HepG2 (cell line): ENCODE data around the gene RNF213. TPM values are rescaled to one million over a fixed set of nuclear protein-coding genes. Genes with fewer than 3 reads are reported as not detected.

ENCODE experiments used
- KDM4B ChIP-seq: sonication (generic); formaldehyde crosslinking; IDR thresholded peaks from 2 replicates; pipeline ENCODE4 v1.4.0; 2020; ENCODE audit warnings: missing genetic modification reagents
- NKX3-1 ChIP-seq: sonication (generic); formaldehyde crosslinking; IDR thresholded peaks from 2 replicates; pipeline ENCODE4 v1.5.0; 2020; ENCODE audit warnings: missing genetic modification reagents
- RBFOX2 ChIP-seq: fragments of 200-400 bp; formaldehyde crosslinking; IDR thresholded peaks from 2 replicates; pipeline ENCODE4 v1.6.1; 2017; ENCODE audit warnings: low read depth, mild to moderate bottlenecking, low read length
- SP5 ChIP-seq: IDR thresholded peaks from 2 replicates; pipeline ENCODE4 v1.6.1; 2016; ENCODE audit warnings: low read depth, borderline replicate concordance
- TCF12 ChIP-seq, 2 experiments: fragments of 450-650 bp in 1 of 2; sonication (generic) in 1 of 2; formaldehyde crosslinking in 1 of 2; IDR thresholded peaks; 2 replicates each; pipeline versions ENCODE4 v1.6.1 to v1.8.0; 2017 to 2022; ENCODE audit warnings: antibody characterized with exemption in 1 of 2, mild to moderate bottlenecking in 1 of 2, missing genetic modification reagents in 1 of 2, moderate library complexity in 1 of 2
- ZNF30 ChIP-seq: sonication (generic); formaldehyde crosslinking; IDR thresholded peaks from 2 replicates; pipeline ENCODE4 v1.5.0; 2020; ENCODE audit warnings: mild to moderate bottlenecking, missing genetic modification reagents
- ZNF34 ChIP-seq: sonication (generic); formaldehyde crosslinking; IDR thresholded peaks from 2 replicates; pipeline ENCODE4 v1.4.0; 2020; ENCODE audit warnings: mild to moderate bottlenecking, missing genetic modification reagents, borderline replicate concordance
- ZNF550 ChIP-seq: sonication (generic); formaldehyde crosslinking; IDR thresholded peaks from 2 replicates; pipeline ENCODE4 v1.4.0; 2020; ENCODE audit warnings: mild to moderate bottlenecking, missing genetic modification reagents, borderline replicate concordance
- ZNF577 ChIP-seq: sonication (generic); formaldehyde crosslinking; IDR thresholded peaks from 2 replicates; pipeline ENCODE4 v1.4.0; 2020; ENCODE audit warnings: mild to moderate bottlenecking, low read depth, missing genetic modification reagents, borderline replicate concordance
- ZNF607 ChIP-seq: sonication (generic); formaldehyde crosslinking; IDR thresholded peaks from 2 replicates; pipeline ENCODE4 v1.5.1; 2020; ENCODE audit warnings: missing genetic modification reagents, mild to moderate bottlenecking, borderline replicate concordance
- ZNF629 ChIP-seq: sonication (generic); formaldehyde crosslinking; conservative IDR thresholded peaks from 2 replicates; pipeline ENCODE4 v1.5.0; 2020; ENCODE audit warnings: missing genetic modification reagents
- ZNF713 ChIP-seq: sonication (generic); formaldehyde crosslinking; IDR thresholded peaks from 2 replicates; pipeline ENCODE4 v1.4.0; 2020; ENCODE audit warnings: mild to moderate bottlenecking, missing genetic modification reagents
- polyA plus RNA-seq, 8 experiments: library from polyadenylated mRNA; depleted of rRNA in 3 of 8; stranded (reverse) in 7 of 8; unstranded in 1 of 8; fragments of >200 nt; fragmentation: Illumina TruSeq in 4 of 8; extraction: Trizol in 4 of 8; gene quantifications; 2 replicates each; pipeline versions ENCODE4 v1.2.1 to v1.2.3, GENCODE V29; 2011 to 2016; ENCODE audit warnings: low read depth in 4 of 8, missing spikeins in 1 of 8, mixed read lengths in 1 of 8; ENCODE audit not compliant: insufficient read depth in 1 of 8
- total RNA-seq, 5 experiments: library from RNA; depleted of rRNA; stranded (reverse); fragments of >200 nt; fragmentation: Illumina TruSeq; extraction: Trizol; gene quantifications; 2 replicates each; pipeline ENCODE4 v1.2.3, GENCODE V29; 2016; ENCODE audit warnings: low read depth in 1 of 5
- TF ChIP-seq, protein P1 (sequence below): sonication (generic); formaldehyde crosslinking; IDR thresholded peaks from 2 replicates; pipeline ENCODE4 v1.4.0; 2020; ENCODE audit warnings: missing genetic modification reagents
- TF ChIP-seq, protein P2 (sequence below): sonication (generic); formaldehyde crosslinking; IDR thresholded peaks from 2 replicates; pipeline ENCODE4 v1.4.0; 2020; ENCODE audit warnings: low read depth, mild to moderate bottlenecking, missing genetic modification reagents
- TF ChIP-seq, protein P3 (sequence below): sonication (generic); formaldehyde crosslinking; IDR thresholded peaks from 2 replicates; pipeline ENCODE4 v1.4.0; 2020; ENCODE audit warnings: missing genetic modification reagents
- TF ChIP-seq, protein P4 (sequence below): sonication (generic); formaldehyde crosslinking; IDR thresholded peaks from 2 replicates; pipeline ENCODE4 v1.4.0; 2020; ENCODE audit warnings: missing genetic modification reagents
- TF ChIP-seq, protein P5 (sequence below): sonication (generic); formaldehyde crosslinking; IDR thresholded peaks from 2 replicates; pipeline ENCODE4 v1.5.0; 2020; ENCODE audit warnings: missing genetic modification reagents
- TF ChIP-seq, protein P6 (sequence below): sonication (generic); formaldehyde crosslinking; IDR thresholded peaks from 2 replicates; pipeline ENCODE4 v1.4.0; 2020; ENCODE audit warnings: mild to moderate bottlenecking, missing genetic modification reagents

Gene RNF213
- total and polyA plus RNA-seq, 2 of the 13 experiments (the other 11 are each of a cell fraction or from before 2014, with no cell fraction given) = 38.6 to 38.7 TPM

DNA sequence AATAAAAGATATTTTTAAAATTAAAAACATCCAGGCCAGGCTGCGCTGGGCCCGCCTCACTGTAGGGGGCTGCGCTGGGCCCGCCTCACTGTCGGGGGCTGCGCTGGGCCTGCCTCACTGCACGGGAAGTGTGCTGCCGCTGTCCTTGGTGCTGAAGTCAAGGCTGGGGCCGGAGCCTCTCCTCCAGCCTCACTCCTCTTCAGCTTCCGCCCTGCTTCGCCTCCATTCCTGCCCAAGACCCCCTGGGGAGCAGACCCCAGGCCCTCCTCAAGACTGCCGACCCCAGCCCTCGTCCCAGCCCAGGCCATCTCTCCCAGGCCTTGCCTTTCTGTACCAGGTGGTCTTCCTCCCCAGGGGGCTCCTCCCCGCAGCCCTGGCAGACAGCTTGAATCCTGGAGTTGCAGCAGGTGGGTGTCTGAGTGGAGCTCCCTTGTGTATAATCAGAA is 180.5 kb downstream of the RNF213 start (continued):
- TF ChIP-seq, protein P1, sequence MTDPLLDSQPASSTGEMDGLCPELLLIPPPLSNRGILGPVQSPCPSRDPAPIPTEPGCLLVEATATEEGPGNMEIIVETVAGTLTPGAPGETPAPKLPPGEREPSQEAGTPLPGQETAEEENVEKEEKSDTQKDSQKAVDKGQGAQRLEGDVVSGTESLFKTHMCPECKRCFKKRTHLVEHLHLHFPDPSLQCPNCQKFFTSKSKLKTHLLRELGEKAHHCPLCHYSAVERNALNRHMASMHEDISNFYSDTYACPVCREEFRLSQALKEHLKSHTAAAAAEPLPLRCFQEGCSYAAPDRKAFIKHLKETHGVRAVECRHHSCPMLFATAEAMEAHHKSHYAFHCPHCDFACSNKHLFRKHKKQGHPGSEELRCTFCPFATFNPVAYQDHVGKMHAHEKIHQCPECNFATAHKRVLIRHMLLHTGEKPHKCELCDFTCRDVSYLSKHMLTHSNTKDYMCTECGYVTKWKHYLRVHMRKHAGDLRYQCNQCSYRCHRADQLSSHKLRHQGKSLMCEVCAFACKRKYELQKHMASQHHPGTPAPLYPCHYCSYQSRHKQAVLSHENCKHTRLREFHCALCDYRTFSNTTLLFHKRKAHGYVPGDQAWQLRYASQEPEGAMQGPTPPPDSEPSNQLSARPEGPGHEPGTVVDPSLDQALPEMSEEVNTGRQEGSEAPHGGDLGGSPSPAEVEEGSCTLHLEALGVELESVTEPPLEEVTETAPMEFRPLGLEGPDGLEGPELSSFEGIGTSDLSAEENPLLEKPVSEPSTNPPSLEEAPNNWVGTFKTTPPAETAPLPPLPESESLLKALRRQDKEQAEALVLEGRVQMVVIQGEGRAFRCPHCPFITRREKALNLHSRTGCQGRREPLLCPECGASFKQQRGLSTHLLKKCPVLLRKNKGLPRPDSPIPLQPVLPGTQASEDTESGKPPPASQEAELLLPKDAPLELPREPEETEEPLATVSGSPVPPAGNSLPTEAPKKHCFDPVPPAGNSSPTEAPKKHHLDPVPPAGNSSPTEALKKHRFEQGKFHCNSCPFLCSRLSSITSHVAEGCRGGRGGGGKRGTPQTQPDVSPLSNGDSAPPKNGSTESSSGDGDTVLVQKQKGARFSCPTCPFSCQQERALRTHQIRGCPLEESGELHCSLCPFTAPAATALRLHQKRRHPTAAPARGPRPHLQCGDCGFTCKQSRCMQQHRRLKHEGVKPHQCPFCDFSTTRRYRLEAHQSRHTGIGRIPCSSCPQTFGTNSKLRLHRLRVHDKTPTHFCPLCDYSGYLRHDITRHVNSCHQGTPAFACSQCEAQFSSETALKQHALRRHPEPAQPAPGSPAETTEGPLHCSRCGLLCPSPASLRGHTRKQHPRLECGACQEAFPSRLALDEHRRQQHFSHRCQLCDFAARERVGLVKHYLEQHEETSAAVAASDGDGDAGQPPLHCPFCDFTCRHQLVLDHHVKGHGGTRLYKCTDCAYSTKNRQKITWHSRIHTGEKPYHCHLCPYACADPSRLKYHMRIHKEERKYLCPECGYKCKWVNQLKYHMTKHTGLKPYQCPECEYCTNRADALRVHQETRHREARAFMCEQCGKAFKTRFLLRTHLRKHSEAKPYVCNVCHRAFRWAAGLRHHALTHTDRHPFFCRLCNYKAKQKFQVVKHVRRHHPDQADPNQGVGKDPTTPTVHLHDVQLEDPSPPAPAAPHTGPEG = peak; percentile 72; the same call in 1 of the 2 replicates
- TF ChIP-seq, protein P2, sequence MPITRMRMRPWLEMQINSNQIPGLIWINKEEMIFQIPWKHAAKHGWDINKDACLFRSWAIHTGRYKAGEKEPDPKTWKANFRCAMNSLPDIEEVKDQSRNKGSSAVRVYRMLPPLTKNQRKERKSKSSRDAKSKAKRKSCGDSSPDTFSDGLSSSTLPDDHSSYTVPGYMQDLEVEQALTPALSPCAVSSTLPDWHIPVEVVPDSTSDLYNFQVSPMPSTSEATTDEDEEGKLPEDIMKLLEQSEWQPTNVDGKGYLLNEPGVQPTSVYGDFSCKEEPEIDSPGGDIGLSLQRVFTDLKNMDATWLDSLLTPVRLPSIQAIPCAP = no peak
- TF ChIP-seq, protein P3, sequence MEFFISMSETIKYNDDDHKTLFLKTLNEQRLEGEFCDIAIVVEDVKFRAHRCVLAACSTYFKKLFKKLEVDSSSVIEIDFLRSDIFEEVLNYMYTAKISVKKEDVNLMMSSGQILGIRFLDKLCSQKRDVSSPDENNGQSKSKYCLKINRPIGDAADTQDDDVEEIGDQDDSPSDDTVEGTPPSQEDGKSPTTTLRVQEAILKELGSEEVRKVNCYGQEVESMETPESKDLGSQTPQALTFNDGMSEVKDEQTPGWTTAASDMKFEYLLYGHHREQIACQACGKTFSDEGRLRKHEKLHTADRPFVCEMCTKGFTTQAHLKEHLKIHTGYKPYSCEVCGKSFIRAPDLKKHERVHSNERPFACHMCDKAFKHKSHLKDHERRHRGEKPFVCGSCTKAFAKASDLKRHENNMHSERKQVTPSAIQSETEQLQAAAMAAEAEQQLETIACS (CRISPR knock-in tag) = no peak
- TF ChIP-seq ZNF629 = 0 out of 2 replicates have a peak, but pooled peaks have one; percentile 9
- TF ChIP-seq ZNF713 = no peak
- peak; percentile 99 for TF ChIP-seq NKX3-1
- no peak for TF ChIP-seq ZNF577 (CRISPR knock-in tag)
- peak; percentile 38; the same call in 1 of the 2 replicates for TF ChIP-seq SP5
- no peak for TF ChIP-seq ZNF550 (CRISPR knock-in tag)
- TF ChIP-seq TCF12 (IDR thresholded peaks at IDR 0.05) = no peak
- peak; percentile 40; the same call in 1 of the 2 replicates for TF ChIP-seq TCF12 (CRISPR knock-in tag; IDR thresholded peaks at IDR 0.05)
- TF ChIP-seq, protein P4, sequence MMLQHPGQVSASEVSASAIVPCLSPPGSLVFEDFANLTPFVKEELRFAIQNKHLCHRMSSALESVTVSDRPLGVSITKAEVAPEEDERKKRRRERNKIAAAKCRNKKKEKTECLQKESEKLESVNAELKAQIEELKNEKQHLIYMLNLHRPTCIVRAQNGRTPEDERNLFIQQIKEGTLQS = peak; percentile 76
- TF ChIP-seq ZNF607 (CRISPR knock-in tag) = peak; percentile 88
- no peak for TF ChIP-seq ZNF34 (CRISPR knock-in tag)
- TF ChIP-seq, protein P5, sequence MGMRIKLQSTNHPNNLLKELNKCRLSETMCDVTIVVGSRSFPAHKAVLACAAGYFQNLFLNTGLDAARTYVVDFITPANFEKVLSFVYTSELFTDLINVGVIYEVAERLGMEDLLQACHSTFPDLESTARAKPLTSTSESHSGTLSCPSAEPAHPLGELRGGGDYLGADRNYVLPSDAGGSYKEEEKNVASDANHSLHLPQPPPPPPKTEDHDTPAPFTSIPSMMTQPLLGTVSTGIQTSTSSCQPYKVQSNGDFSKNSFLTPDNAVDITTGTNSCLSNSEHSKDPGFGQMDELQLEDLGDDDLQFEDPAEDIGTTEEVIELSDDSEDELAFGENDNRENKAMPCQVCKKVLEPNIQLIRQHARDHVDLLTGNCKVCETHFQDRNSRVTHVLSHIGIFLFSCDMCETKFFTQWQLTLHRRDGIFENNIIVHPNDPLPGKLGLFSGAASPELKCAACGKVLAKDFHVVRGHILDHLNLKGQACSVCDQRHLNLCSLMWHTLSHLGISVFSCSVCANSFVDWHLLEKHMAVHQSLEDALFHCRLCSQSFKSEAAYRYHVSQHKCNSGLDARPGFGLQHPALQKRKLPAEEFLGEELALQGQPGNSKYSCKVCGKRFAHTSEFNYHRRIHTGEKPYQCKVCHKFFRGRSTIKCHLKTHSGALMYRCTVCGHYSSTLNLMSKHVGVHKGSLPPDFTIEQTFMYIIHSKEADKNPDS (CRISPR knock-in tag) = no peak
- TF ChIP-seq, protein P6, sequence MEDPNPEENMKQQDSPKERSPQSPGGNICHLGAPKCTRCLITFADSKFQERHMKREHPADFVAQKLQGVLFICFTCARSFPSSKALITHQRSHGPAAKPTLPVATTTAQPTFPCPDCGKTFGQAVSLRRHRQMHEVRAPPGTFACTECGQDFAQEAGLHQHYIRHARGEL (CRISPR knock-in tag) = no peak
- TF ChIP-seq KDM4B (CRISPR knock-in tag) = peak; percentile 97
- no peak for TF ChIP-seq ZNF30 (CRISPR knock-in tag)
- TF ChIP-seq RBFOX2 = no peak
